GM12865 (cell line): Measurements from ENCODE around the gene GPR35.

Experiments used
- DNase-seq: peaks from one replicate; pipeline ENCODE4 v3.0.0; 2010; ENCODE audit warnings: low read depth
- H3K4me3 ChIP-seq: 2 replicates; pipeline ENCODE4 v1.5.1; 2011; ENCODE audit warnings: mild to moderate bottlenecking, low read depth, low read length, control low read depth
- CTCF ChIP-seq: IDR thresholded peaks from 2 replicates; pipeline ENCODE4 v1.5.1; 2011; ENCODE audit warnings: low read length, control low read depth, low read depth, inconsistent platforms; ENCODE audit not compliant: insufficient read depth; ENCODE audit errors: missing control alignments

The GPR35 gene

GRCh38 chr2:240635998-240636547 lies 10.8 kb downstream of the GPR35 start:
- DNase-seq: no peak
- TF ChIP-seq CTCF: no peak
- H3K4me3 ChIP-seq: no peak overlapping the region

GRCh38 chr2:240636563-240637115 lies 11.4 kb downstream of the GPR35 start:
- no peak overlapping the region for H3K4me3 ChIP-seq
- DNase-seq: no peak
- no peak for TF ChIP-seq CTCF

DNA sequence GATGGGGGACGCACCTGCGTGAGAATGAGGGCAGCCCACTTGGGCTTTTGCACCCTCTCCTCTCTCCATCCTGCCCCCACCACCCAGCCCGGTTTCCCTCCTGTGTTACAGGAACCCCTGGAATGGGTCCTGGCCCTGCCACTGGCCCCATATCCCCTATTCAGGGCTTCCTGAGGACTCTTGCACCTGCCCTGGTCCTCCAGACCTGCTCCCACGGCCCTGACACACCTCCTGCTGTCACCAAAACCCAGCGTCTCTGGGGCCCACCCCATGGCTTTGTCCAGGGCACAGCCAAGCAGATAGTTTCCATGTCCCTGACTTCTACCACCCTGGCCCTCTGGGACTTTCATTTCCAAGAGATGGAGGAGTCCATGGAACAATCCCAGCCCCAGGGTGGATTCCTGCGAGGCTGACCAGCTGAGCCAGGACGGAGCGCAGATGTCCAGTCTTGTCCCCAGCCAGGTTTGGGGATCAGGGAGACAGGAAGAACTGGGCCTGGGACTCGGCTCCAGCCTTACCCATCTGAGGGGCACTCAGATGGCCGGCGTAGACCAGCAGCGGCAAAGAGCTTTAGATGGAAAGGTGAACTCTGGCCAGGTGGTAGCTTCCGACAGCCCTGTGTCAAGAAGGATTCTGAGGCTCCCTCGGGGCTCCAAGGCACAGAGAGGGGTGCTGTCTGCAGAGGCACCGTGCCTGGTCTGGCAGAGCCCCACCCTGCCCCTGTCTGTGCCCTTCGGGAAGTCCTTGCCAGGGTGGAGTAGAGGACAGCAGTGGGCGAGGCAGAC lies 12.0 kb downstream of the GPR35 start:
- DNase-seq: no peak
- no peak overlapping the region for H3K4me3 ChIP-seq
- no peak for TF ChIP-seq CTCF

DNA sequence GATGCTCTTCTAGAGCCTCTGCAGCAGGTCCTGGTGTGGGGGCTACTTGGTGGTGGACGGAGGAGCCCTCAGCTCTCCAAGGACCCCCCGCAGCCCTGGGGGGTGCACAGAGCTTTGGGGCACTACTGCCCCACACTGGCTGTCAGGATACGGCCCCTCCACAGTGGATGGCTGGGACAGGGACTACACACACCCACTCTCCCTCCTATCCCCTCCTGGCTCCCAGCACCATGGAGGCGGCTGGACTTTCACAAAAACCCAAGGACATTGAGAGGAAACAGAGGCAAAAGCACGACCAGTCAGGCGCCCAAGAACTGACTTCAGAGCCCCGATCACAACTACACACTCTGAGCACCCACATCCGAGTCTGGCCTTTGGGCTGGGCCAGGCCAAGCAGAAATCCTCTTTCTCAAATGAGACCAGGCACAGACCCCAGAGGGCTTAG lies 12.6 kb downstream of the GPR35 start:
- TF ChIP-seq CTCF: no peak
- H3K4me3 ChIP-seq: no peak overlapping the region
- DNase-seq: no peak

GRCh38 chr2:240638512-240639160 lies 13.4 kb downstream of the GPR35 start:
- H3K4me3 ChIP-seq: no peak overlapping the region
- no peak for DNase-seq
- TF ChIP-seq CTCF: no peak

DNA sequence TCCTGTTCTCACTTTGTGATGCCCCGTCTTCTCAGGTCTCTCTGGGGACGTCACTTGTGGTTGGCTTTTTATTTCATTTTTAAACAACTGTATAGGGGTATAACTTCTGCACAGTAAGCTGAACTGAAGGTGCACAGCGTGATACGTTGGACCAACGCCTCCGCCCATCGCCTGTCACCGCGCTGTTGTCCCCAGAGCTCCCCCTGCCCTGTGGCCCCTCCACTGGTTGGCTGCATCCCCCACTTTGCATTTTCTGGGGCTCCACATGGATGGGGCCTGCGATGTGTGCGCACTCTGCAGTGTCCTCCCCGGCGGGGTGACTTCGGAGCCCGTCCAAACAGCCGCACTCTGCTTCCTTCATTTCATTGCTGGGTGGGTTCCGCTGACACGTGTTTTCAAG lies 14.3 kb downstream of the GPR35 start:
- no peak for DNase-seq
- no peak overlapping the region for H3K4me3 ChIP-seq
- no peak for TF ChIP-seq CTCF
